NCI-H1417 treated with DMSO at 0.1 percent for 48 hours (cell line): ENCODE measurements around the gene SMOC2.
"Not testable (repeated sequence)": the region's sequence is repeated elsewhere in the genome, so short reads cannot be mapped to it uniquely, and the experiment has no call there.

Experiments
- DNase-seq: peaks from one replicate; lab custom pipeline; 2025; lab: John Stamatoyannopoulos, UW

The SMOC2 gene

GRCh38 chr6:168603234-168603633, 162.2 kb downstream of the SMOC2 start:
- DNase-seq: no peak

- DNase-seq: no peak
Measured at GRCh38 chr6:168605964-168606363, 165.0 kb downstream of the SMOC2 start.

- no peak for DNase-seq
Measured at GRCh38 chr6:168606722-168607121, 165.7 kb downstream of the SMOC2 start.

- DNase-seq: no peak
Measured at GRCh38 chr6:168607272-168608112, 166.5 kb downstream of the SMOC2 start.

GRCh38 chr6:168608113-168608400, 167.1 kb downstream of the SMOC2 start:
- DNase-seq: no peak

- no peak for DNase-seq
Measured at GRCh38 chr6:168609026-168609685, 168.2 kb downstream of the SMOC2 start.

GRCh38 chr6:168609914-168610490, 169.0 kb downstream of the SMOC2 start:
- no peak for DNase-seq

GRCh38 chr6:168610966-168611365, 170.0 kb downstream of the SMOC2 start:
- not testable (repeated sequence) for DNase-seq

GRCh38 chr6:168611691-168612090, 170.7 kb downstream of the SMOC2 start:
- no peak for DNase-seq

GRCh38 chr6:168612586-168612985, 171.6 kb downstream of the SMOC2 start:
- no peak for DNase-seq

GRCh38 chr6:168615837-168616236, 174.9 kb downstream of the SMOC2 start:
- DNase-seq: no peak

GRCh38 chr6:168616816-168617765, 176.1 kb downstream of the SMOC2 start:
- DNase-seq: no peak

- no peak for DNase-seq
Measured at GRCh38 chr6:168618546-168619315, 177.7 kb downstream of the SMOC2 start.

- DNase-seq: no peak
Measured at GRCh38 chr6:168619560-168620314, 178.8 kb downstream of the SMOC2 start.

- DNase-seq: no peak
Measured at GRCh38 chr6:168620578-168620977, 179.6 kb downstream of the SMOC2 start.

- DNase-seq: no peak
Measured at GRCh38 chr6:168623736-168624135, 182.8 kb downstream of the SMOC2 start.

- DNase-seq: no peak
Measured at GRCh38 chr6:168624540-168624939, 183.6 kb downstream of the SMOC2 start.

GRCh38 chr6:168624948-168625347, 184.0 kb downstream of the SMOC2 start:
- no peak for DNase-seq

GRCh38 chr6:168625602-168626001, 184.6 kb downstream of the SMOC2 start:
- no peak for DNase-seq

GRCh38 chr6:168626046-168626602, 185.1 kb downstream of the SMOC2 start:
- no peak for DNase-seq
